Measurements from ENCODE around the gene TFR2.
A peak's percentile ranks its signal among the peaks of the same experiment; 100 is the strongest.

The TFR2 gene

DNA sequence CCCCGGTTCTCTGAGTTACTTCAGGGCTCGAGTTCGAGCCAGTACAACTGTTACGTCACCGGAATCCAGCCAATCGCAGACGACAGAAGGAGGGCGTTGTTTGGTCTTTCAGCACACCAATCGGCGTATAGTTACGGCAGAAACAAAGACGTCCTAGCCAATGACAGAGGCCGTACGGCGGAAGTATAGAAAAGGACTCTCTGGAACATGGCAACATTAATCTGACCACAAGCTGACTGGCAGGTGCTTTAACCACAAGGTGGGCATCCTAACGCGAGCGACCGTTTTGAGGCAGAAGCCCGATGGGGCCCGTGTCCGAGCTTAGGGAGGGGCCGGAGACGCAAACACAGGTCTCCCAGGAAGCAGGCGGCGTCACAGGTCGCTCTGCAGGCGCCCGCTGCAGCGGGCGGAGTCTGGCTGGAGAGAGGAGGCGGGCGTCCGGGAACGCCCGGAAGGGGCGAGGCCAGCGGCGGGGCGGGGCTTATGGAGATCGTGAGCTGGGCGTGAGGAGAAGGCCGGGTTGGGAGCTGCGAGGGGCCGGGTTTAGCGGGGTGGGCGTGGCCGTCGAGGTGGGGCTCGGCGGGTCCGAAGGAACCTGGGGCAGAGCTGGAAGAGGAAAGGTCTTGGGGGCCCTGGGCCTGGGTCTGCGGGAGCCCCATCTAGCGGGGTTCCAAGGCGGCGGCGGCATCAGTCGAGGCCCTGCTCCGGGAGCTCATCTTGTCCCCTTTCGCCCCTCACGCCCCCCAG lies 29.2 kb downstream of the TFR2 start, which contains the start of gene MOSPD3:
Gene MOSPD3, plus strand, starts transcription at position 558 of the 747 bp plus-strand sequence. CDS start 252 bp downstream, outside the sequence.
- DNase-seq = peak; percentile 98

DNA sequence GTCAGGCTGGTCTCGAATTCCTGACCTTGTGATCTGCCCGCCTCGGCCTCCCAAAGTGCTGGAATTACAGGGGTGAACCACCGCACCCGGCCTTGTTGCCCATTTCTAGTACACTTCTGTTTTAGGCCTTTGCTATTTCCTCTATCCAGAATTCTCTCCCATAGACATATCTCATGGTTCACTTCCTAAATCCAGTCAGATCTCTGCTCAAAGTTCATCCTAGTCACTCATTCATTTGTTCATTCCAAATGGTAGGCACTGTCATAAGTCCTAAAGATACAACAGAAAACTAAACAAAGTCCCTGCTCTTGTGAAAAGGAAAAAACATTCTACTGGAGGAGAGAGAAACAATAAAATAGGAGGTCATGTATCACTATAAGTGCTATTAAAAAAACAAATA lies 31.4 kb downstream of the TFR2 start:
- no peak for DNase-seq

DNA sequence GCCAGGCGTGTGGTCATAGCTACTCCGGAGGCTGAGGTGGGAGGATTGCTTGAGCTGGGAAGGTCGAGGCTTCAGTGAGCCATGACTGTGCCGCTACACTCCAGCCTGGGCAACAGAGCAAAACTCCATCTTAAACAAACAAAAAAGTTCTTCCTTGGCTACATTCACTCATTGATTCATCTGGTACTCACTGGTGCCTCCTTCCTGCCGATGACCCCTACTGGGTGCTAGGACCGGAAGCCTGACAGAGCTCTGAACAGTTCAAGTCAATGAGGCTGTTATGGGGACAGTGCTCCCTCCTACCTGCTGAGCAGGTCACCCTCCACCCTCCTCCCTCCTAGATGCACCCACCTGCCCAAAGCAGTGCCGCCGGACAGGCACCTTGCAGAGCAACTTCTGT lies 34.2 kb downstream of the TFR2 start:
- no peak for DNase-seq

GRCh38 chr7:100606313-100606712 lies 35.0 kb downstream of the TFR2 start:
- DNase-seq = no peak

- no peak for DNase-seq
Observed at GRCh38 chr7:100604976-100605911, 36.1 kb downstream of the TFR2 start.

- peak; percentile 7 for DNase-seq
Observed at GRCh38 chr7:100604028-100604975, 37.0 kb downstream of the TFR2 start.

DNA sequence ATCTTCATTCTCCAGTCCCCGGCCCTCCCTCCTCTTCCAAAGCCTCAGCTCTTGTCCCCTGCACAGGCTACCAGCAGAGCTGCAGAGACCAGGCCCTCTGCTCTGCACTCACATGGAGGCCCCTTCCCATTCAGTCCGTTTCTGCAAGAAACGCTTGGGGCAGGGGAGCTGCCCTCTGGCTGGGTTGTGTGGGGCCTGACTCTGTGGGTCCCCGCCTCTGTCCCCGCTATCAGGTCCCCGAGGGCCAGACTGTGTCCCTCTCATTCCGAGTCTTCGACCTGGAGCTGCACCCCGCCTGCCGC lies 37.7 kb downstream of the TFR2 start:
- DNase-seq = no peak

DNA sequence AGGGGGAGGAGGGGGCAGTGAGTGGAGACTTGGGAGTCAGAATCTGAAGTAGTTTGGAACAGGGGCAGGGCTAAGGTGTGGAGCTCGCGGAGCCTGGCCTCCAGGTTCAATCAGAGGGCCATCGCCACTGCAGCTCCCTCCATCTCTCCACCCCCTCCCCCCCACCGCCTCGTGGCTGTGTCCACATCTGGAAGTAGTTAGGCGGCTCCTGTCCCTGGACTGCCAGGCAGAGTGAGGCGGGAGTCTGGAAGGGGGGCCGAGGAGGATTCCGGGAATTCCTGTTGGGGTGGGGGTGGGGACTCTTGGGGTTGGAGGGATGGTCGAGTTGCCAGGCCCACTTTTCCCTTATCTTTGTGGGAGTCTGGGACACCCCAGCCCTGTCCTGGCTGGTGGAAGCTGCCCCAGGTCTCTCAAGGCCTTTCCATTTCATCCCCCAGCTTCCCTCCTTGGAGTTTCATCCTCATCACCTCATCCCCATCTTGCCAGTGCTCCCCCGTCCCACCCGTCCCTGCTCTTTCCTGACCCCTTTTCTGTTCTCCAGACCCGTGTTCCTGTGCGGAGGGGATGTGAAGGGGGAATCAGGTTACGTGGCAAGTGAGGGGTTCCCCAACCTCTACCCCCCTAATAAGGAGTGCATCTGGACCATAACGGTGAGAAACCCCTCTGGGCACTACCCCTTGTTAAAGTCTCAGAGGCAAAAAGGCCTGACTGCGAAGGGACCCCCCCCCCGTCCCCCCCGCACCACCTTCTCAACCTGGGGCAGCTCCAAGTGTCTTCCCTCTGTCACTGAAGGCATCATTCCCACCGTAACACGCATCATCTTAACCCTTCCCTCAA lies 38.2 kb downstream of the TFR2 start:
- no peak for DNase-seq

GRCh38 chr7:100600730-100601038 lies 40.7 kb downstream of the TFR2 start:
- no peak for DNase-seq

- no peak for DNase-seq
Observed at GRCh38 chr7:100599911-100600729, 41.2 kb downstream of the TFR2 start.

GRCh38 chr7:100598425-100598824 lies 42.9 kb downstream of the TFR2 start:
- no peak for DNase-seq

DNA sequence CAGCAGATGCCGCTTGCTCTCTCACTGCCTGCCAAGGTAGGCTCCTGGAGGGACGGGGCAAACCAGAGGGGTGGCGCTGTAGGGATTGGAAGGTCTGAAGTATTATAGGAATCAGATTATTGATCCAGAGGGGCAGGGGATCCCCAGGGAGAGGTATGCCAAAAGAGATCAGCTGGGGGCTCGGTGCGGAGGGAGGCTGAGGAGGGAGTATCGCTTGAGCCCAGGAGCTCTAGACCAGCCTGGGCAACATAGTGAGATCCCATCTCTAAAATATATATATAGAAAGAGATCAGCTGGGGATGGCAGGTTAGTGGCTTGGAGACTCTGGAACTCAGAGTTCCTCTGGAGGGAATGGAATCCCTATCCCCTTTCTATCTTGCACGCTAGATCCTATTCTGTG lies 46.2 kb downstream of the TFR2 start:
- DNase-seq = no peak

- no peak for DNase-seq
Observed at GRCh38 chr7:100591596-100591995, 49.8 kb downstream of the TFR2 start.

- no peak for DNase-seq
Observed at GRCh38 chr7:100590077-100590737, 51.1 kb downstream of the TFR2 start.

GRCh38 chr7:100589341-100589947 lies 51.9 kb downstream of the TFR2 start:
- DNase-seq = no peak

DNA sequence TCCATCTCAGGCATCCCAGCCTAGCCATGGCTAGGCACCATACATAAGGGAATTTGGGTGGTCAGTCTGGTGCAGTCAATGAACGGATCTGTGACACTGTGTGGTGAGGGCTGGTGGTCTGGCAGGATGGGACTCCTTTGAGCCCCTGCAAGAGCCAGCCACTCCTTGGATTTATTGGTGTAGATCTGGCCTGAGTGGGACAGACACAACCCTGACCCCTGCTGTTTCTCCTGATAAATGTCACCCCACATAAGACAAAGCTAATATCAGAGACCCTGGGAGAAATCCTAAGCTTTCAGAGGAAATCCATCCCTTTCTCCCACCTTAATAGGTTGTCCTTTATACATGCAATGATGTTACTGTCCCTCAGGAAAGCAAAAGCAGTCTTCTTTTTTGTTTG lies 52.9 kb downstream of the TFR2 start:
- DNase-seq = no peak

- DNase-seq = peak; percentile 100
Observed at GRCh38 chr7:100586266-100587025, 54.9 kb downstream of the TFR2 start, which contains the start of gene FBXO24. Gene FBXO24 (plus strand): TSS chr7:100586328. CDS start chr7:100586626, 298 bp downstream.

GRCh38 chr7:100585511-100586265 lies 55.7 kb downstream of the TFR2 start, which contains the start of gene LRCH4:
Gene LRCH4 (minus strand): TSS chr7:100586129. CDS start chr7:100586100, 29 bp downstream.
- DNase-seq = peak; percentile 78
